HG02852 (cell line): ENCODE measurements around the gene STK24.

Experiments
- ATAC-seq: cut with Tn5 transposase; IDR thresholded peaks from one replicate; pipeline ENCODE4 v1.9.1; 2021; ENCODE audit warnings: mild to moderate bottlenecking, moderate library complexity; ENCODE audit not compliant: unreplicated experiment

The STK24 gene

DNA sequence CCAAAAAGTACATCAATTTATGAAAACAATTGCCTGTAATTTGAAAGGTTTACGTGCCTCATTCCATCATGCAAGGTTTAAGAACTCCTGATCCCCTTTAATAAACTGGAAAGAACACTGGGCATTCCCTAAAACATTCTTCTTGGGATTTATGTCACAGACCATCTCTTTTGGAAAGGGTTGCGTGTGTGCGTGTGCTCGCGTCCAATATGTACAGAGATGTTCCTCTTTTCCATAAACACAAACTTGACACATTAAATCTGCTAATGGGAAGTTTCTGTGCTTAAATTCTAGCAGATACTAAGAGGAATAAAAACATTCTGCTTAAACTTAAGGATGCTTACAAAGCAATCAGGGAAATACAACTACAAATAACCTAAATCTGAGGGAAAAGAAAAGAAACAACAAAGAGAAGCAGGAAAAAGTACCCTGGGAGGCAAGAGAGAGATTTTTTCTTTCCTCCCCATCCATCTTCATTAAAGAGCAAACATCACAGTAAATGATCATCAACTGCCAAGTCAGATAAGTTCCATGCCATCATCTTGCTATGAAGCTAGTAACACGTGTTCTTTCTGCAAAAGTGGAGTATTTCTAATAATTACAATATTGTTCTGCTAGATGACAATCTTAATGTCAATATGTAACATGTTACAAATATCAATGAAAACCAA lies 83.7 kb downstream of the STK24 start:
- no peak for ATAC-seq

DNA sequence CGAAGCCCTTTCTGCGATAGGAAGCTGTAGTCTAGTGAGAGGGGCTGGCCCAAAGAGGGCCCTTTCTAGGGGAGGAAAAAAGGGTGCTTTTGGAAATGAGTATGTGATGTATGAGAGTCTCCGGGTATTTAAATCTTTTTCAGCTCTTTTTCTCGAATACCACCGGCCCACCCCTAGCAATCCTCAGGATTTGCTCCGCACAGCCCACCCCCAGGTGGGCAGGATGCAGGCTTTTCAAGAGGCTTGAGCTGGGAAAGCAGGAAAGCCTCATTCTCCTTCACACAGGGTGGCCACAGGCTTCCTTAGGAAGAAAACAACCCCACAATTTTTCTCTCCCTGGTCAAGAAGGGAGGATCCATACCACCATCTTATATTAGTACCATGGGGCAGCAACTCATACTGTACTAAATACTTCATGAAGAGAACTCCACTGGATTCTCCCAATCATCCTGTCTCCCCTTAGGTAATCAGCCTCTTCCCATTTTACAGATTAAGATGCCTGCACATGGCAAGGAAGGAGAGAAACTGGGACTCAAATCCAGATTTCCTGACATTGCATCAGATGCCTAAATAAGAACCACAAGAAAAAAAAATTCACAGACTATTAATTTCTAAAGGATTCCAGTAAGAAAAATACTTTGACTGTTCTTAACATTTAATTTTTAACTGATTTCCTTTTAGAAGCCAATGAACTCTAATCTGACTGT lies 84.4 kb downstream of the STK24 start:
- no peak for ATAC-seq

DNA sequence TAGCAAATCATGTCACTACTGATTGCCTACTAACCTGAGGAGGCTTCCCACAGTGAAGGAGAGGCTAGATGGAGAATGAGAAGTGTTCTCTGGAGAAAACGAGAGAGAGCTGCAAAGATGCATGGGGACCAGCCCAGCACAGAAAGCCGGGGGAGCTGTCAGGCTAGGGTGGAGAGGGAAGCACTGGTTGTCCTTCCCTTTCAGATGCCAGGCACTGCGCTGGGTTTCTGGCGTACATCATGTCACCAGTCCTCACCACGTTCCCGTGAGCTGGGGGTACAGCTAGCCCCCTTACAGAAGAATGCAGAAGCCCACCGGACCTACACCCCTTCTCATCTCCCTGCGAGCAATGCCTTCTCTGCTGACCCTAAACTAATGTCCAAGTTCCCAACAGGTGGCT lies 86.0 kb downstream of the STK24 start:
- ATAC-seq: no peak

DNA sequence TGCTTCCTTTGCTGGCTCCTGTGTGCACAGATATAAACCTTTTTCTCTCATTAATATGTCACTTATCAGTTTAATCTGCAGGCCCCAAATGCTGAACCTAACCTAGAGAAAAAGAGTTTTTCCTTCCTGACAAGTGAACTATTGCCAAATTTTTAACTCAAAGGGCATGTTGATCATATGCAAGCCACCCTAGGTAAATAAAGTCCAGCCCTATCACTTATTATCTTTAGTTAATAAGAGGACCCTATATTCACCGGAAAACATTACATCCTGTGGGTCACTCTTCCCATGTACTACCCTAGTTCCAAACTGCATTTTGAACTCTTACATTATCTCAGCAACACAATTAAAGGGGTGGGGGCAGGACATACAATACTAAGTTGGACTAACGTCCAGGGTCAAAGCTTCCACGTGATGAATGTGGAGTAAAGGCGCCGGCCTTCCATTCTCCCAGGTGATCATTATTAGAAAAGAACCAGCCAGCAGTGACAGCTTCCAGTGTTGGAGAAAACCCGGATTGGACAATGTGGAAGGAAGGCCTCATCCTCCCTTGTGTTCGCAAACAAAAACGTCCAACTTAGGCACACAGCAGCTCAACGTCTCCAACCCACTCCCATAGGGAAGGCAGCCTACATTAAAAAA lies 86.6 kb downstream of the STK24 start:
- ATAC-seq: no peak

GRCh38 chr13:98489446-98490194 lies 87.3 kb downstream of the STK24 start:
- ATAC-seq: no peak

DNA sequence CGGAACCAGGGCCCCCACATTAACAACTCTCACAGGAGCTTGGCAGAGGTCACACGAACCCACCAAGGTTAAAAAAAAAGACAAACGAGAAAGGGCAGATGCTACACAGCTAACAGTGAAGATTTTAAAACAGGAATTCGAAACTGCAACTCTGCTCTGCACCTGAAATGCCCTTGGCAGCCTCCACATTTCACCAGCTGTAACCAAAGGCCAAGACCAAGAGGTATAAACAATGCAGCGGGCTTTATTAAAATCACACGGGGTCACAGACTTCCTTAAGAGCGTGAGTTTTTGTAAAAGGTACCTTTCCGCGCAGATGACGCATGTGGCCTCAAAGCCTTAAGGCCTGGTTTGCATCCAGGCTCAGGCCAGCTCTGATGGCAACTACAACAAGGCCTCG lies 88.2 kb downstream of the STK24 start:
- peak; percentile 58 for ATAC-seq

DNA sequence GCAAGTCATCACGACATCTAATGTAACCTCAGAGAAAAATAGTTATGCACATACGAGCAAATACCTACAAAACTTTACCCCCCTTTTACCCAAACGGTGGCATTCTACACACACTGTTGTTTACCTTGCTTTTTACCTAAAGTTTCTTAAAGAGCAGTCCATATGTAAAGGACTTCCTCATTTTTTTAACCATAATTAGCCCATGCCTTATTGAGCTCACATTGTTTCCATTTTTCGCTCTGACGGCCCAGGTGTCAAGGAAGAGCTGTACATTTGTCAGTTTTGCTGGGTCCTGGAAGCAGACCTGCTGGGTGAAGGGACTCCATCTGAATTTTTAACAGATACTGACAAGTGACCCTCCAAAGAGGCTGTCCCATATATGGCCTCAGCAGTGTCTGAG lies 89.4 kb downstream of the STK24 start:
- ATAC-seq: no peak

- ATAC-seq: no peak
Measured at GRCh38 chr13:98487016-98487415, 89.9 kb downstream of the STK24 start.

DNA sequence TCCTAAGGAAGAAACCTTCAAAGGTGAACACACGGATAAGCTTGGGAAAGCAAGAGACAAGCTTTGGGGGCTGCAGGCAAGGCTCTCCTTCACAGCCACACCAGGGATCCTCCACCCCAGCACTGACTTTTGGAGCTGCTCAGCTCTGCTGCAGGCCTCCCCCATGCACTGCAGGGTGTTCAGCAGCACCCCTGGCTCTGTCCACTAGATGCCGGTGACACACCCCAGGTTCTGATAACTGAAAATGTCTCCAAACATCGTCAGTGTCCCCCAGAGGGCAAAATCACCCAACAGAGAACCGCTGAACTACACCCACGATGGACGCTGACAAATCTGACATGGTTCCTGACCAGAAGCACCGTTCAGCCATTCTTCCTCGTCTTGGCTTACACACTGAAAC lies 90.5 kb downstream of the STK24 start:
- no peak for ATAC-seq

GRCh38 chr13:98485561-98485960 lies 91.3 kb downstream of the STK24 start:
- ATAC-seq: no peak

DNA sequence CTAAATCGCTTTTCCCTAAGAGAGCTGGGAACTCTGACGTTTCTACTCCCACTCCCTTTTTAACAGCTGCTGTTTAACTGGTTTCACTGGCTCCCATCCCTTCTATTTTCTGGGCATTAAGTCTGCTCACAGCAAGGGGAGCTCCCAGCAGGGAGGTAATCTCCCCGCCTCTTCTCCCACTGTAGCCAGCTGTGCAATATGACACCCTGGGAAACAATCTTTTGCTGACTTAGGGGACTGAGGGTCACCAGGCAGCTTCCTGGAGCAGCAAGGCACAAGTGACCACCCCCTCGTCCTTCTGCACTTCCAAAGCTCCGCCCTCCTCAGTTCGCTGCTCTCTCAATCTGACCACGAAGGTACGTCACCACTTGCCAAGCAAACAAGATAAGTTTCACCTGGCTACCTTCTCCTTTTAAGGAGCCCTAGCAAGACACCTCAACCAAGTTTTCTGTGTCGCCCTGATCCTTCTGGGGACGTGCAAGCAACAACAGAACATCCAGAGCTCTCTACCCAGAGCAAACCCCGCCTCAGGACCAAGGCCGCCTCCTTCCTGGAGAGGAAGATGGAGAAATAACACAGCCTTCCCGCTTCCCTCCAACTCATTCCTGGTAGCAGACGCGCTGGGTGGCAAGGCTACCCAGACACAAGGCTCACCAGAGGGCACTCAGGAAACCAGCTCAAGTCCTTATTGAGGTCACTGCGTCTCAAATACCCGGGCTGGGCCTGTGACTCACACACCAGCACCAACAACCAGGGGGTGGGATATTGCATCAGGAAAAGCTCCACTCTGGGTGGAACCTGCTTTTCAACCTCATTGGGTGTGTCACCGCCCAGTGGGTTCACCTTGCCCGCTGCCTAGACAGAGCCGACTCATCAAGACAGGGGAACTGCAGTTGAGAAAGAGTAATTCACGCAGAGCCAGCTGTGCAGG lies 92.4 kb downstream of the STK24 start:
- peak; percentile 30 for ATAC-seq

- ATAC-seq: no peak
Measured at GRCh38 chr13:98483601-98484288, 93.2 kb downstream of the STK24 start.

- no peak for ATAC-seq
Measured at GRCh38 chr13:98482476-98483444, 94.1 kb downstream of the STK24 start.

DNA sequence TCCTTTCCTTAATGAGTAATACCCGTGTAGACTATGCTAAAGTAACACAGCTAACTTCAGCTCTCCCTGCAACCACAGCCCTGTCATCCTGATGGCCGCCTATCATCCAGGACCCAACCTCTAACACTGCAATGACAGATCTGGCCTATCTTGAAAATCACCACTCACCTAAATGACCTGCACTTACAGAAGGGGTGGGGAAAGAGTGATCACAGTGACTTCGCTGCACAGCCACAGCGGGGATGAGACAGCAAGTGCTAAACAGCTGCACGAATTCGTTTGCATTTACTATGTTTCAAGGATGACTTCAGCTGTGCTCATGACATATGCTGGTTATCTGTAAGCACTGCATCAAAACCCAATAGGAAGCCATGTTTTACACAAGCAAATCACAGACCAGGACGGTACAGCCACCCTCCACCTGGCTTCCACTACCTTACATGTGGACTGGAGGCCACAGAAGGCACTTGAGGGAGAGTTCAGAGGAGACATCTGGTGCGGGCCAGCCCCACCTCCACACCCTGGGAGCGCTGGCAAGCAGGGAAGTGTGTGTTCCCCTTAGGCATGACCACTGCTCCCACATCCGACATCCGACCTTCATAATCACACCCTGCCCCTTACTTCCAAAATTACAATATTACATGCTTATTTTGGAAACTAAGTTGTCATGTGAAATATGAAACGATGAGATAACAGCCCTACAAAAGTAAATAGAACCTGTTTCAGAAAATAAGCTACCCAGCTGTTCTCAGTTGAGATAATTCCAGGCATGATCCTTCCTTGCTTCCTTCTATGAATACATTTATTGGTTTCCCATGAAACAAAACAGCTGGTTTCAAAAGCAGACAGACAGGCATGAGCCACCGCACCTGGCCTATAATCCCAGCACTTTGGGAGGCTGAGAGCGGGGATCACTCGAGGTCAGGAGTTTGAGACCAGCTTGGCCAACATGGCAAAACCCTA lies 95.7 kb downstream of the STK24 start:
- ATAC-seq: peak; percentile 32

- ATAC-seq: no peak
Measured at GRCh38 chr13:98479496-98480003, 97.4 kb downstream of the STK24 start.

DNA sequence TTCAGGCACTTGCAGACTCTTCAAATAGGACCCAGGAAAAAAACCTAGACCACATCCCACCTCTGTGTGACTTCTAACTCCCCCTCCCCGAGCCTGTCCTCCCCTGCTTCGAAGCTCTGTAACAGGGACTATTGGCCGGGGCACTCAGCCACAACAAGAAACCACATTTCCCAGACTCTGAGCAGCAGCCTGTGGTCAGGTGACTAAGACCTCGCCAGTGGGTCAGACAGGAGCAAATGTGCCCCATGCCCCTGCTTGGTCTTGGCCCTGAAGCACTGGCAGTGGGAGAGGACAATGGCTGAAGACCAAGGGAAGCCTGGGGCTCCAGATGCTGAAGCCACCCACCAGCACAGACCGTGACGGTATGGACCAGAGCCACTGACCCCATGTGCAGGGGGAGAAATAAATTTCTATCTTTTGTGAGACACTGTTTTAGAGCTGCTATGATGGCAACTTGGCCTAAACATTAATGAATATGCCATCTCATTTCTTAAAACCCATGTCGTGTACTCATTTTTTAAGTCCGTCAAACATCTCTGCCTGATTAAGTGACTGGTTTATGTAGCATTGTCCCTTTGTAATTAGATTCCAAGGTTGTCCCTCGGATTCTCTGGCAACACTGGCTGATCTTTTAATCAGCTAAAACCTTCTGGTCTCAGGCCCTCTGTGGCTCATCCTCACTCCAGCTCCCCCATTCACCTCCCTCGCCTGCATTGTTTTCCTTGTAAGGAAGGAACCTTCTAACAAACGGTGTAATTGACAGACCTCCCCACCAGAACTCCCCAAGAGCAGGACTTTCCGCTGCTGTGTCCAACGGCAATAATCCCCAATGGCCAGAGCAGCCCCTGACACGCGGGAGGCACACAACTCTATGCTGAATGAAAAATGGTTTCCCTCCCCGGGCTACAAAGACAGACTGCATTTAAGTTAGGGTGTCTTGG lies 98.4 kb downstream of the STK24 start:
- ATAC-seq: peak; percentile 20
